Fibroblast of mammary gland (primary cell): ENCODE data around the gene POC5.
A peak's percentile ranks its signal among the peaks of the same experiment; 100 is the strongest.
"Not testable (repeated sequence)": the region's sequence is repeated elsewhere in the genome, so short reads cannot be mapped to it uniquely, and the experiment has no call there.

Experiments
- DNase-seq: peaks from one replicate; pipeline ENCODE4 v3.0.0-alpha.2; 2010; ENCODE audit warnings: low read depth
- H3K4me3 ChIP-seq: 2 replicates; pipeline ENCODE4 v1.5.1; 2011; ENCODE audit warnings: low read depth, mild to moderate bottlenecking, low read length, moderate library complexity; ENCODE audit not compliant: control insufficient read depth
- TF ChIP-seq, protein P1 (sequence below): conservative IDR thresholded peaks from 2 replicates; pipeline ENCODE4 v1.5.1; 2011; ENCODE audit warnings: low read depth, low read length, inconsistent platforms; ENCODE audit not compliant: control insufficient read depth, insufficient read depth

POC5 gene

DNA sequence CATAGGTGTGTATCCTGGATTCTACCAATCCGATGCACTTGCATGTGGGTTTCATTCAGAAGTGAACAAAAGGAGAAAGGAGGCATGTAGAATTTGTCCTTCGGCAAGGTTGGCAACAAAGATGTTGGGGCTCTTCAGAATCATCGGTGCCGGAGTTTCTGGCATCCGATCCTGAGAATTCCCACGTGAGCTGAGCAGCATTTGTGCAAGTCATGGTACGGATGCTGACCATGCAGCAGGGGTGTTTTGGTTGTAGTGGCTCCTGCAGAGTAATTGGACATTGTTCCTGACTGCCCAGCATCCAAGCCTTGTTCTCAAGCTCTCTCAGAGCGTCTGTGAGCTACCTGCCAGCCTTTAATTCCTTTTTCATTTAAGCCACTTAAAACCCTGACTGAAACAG, 19.0 kb upstream of the POC5 start:
- DNase-seq, result no peak
- TF ChIP-seq, protein P1, sequence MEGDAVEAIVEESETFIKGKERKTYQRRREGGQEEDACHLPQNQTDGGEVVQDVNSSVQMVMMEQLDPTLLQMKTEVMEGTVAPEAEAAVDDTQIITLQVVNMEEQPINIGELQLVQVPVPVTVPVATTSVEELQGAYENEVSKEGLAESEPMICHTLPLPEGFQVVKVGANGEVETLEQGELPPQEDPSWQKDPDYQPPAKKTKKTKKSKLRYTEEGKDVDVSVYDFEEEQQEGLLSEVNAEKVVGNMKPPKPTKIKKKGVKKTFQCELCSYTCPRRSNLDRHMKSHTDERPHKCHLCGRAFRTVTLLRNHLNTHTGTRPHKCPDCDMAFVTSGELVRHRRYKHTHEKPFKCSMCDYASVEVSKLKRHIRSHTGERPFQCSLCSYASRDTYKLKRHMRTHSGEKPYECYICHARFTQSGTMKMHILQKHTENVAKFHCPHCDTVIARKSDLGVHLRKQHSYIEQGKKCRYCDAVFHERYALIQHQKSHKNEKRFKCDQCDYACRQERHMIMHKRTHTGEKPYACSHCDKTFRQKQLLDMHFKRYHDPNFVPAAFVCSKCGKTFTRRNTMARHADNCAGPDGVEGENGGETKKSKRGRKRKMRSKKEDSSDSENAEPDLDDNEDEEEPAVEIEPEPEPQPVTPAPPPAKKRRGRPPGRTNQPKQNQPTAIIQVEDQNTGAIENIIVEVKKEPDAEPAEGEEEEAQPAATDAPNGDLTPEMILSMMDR, result no peak
- no peak overlapping the region for H3K4me3 ChIP-seq

DNA sequence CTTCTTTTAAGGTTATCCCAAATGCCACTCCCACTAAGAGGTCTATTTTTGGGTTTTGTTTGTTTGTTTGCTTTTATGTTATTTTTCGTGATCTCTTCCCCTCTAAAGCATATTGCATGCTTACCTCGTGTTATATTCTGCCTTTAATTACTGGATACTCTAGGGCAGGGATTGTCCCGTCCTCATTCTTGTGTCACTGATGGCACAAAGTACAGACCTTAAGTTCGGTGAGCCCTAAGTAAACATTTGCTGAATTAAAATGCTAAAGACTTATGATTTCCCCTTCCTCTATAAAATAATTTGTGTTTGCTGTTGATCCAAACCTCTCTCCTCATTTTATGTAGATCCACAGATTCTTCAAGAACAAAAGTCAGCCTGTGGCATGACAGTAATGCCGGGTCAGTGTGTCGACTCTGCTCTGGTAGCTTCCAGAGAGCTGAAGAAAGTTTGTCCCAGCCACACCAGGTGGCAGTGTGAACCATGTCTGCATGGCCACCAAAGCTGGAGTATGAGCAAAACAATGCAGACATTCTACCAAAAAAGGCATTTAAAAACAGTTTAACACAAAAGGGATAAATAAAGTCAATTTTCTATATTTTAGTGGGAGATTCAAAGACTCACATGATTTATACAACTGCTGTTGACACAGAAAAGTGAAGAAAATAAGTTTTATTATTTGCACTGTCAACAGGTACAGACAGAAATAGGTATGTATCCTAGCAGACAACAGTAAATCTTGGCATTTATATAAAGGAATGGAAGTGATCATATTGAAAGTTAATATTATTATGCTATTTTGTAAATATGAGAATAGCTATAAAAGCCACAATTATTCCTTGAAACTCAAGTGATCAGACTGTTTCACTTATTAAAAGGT, 17.9 kb upstream of the POC5 start:
- DNase-seq, result peak; percentile 19
- TF ChIP-seq, protein P1, result peak; percentile 27
- no peak overlapping the region for H3K4me3 ChIP-seq

DNA sequence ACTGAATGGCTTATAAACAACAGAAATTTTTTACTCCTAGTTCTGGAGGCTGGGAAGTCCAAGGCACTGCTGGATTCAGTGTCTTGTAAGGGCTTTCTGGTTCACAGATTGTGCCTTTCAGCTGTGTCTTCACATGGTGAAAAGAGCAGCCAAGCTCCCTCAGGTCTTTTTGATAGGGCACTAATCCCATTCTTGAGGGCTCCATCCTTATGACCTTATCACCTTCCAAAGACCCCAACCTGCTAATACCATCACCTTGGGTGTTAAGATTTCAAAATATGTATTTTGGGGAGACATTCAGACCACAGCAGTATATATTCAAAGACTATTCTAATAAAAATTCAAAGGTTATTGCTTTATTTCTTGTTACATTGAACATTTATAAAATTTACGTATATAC, 16.5 kb upstream of the POC5 start:
- no peak overlapping the region for H3K4me3 ChIP-seq
- TF ChIP-seq, protein P1, result no peak
- DNase-seq, result no peak

DNA sequence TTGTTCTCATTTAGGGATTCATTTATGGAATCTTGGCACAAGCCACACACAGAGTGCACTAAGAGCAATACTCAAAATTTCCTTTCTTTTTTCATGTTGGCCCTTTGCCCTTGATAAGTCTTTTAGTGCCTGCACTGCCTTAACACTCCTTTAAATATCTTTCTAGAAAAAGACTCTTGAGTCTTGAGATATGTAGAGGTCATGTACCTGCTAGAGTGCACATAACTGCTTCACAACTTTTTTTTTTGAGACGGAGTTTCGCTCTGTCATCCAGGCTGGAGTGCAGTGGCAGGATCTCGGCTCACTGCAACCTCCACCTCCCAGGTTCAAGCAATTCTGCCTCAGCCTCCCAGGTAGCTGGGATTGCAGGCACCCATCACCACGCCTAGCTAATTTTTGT, 14.3 kb upstream of the POC5 start:
- not testable (repeated sequence) for DNase-seq, H3K4me3 ChIP-seq

DNA sequence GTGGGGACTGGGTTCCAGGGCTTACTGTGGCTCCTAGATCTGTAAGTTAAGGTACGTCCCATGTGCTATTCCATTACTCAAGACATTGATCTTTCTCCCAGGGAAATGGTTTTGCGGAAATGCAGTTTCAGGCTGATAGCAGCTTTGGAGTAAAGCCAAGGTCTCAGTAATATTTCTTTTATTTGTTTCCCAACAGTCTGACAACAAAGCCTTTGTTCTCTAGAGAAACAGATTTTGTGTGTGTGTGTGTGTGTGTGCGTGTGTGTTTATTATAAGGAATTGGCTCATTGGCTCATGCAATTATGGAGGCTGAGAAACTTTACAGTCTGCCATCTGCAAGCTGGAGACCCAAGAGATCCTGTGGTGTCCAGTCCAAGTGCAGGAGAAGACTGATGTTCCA, 12.1 kb upstream of the POC5 start:
- TF ChIP-seq, protein P1, result no peak
- no peak for DNase-seq
- no peak overlapping the region for H3K4me3 ChIP-seq

DNA sequence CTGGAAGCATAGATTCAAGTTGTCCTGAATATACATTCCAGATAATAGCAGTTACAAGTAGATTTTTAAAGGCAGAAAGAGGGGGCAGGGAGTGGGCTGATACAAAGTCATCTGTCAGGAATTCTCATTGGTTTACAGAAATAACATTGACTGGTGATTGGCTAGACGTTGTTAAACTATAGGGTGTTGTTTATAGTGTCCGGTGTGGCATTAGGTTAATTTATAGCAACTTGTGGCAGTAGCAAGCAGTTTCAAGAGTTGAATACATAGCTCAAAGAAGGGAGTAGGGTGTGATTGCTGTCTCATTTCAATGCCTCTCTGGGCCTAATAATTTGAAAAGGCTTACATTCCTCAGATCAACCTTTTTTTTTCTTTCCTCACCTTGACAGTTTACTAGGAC, 10.7 kb upstream of the POC5 start:
- TF ChIP-seq, protein P1, result no peak
- DNase-seq, result no peak
- no peak overlapping the region for H3K4me3 ChIP-seq

DNA sequence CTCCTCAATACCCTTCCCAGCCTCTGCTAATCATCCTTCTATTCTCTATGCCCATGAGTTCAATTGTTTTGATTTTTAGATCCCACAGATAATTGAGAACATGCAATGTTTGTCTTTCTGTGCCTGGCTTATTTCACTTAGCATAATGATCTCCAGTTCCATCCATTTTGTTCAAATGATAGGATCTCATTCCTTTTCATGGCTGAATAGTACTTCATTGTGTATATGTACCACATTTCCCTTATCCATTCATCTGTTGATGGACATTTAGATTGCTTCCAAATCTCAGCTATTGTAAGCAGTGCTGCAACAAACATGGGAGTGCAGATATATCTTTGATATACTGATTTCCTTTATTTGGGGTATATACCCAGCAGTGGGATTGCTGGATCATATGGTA, 9.0 kb upstream of the POC5 start:
- not testable (repeated sequence) for H3K4me3 ChIP-seq, DNase-seq

DNA sequence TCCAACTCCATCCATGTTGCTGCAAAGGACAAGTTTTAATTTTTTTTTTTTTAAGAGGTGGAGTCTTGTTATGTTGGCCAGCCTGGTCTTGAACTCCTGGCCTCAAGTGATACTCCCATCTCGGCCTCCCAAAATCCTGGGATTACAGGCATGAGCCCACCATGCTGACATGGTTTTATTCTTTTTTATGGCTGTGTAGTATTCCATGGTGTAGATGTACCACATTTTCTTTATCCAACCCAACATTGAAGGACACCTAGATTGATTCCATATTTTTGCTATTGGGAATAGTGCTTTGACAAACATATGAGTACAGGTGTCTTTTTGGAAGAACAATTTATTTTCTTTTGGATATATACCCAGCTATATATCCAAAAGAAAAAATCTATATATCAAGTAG, 6.1 kb upstream of the POC5 start:
- no peak for DNase-seq
- no peak overlapping the region for H3K4me3 ChIP-seq
- TF ChIP-seq, protein P1, result no peak
